Frontal cortex (tissue), 4 donors: Measurements from ENCODE around the gene HIPK2. TPM values are rescaled to one million over a fixed set of nuclear protein-coding genes. Genes with fewer than 3 reads are reported as not detected.

Source experiments
- DNase-seq, 2 donors: peaks; one replicate each; pipeline ENCODE4 v3.0.0; 2012; ENCODE audit warnings: low spot score in 2 of 2
- FAIRE-seq: peaks from 2 replicates; lab custom pipeline; 2012; peaks lifted over from hg19 to GRCh38; lab: Jason Lieb, UNC
- total RNA-seq: library from RNA; depleted of rRNA; stranded (reverse); fragments of >200 nt; gene quantifications from one replicate; pipeline ENCODE4 v1.2.3, GENCODE V29; 2014
- donor health status: control.
- donor health status: control.
- donor health status: control.

HIPK2 gene
- total RNA-seq, 1 donor from 2014 or later: 10.2 TPM

- FAIRE-seq: no peak
- no peak for DNase-seq
Observed at GRCh38 chr7:139659922-139660316, 117.9 kb downstream of the HIPK2 start.

GRCh38 chr7:139658908-139659675 lies 118.7 kb downstream of the HIPK2 start:
- DNase-seq: no peak
- FAIRE-seq: no peak

DNA sequence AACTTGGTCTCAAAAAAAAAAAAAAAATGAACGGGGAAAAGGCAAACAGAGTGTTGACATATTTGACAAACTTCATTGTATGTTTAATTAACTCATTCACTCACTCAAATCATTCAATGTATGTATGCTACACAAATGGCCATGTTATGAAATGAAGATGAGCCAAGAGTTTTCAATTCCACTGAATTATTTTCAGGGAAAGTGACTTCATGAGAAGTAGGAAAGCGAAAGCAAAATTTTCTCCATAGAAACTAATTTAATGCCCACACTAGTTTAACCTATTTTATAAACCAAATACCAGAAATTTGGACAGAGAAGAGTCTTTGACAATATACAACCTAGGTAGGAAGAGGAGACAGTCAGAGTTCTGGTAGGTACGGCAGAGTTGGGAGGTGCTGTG lies 119.5 kb downstream of the HIPK2 start:
- DNase-seq: no peak
- FAIRE-seq: no peak

DNA sequence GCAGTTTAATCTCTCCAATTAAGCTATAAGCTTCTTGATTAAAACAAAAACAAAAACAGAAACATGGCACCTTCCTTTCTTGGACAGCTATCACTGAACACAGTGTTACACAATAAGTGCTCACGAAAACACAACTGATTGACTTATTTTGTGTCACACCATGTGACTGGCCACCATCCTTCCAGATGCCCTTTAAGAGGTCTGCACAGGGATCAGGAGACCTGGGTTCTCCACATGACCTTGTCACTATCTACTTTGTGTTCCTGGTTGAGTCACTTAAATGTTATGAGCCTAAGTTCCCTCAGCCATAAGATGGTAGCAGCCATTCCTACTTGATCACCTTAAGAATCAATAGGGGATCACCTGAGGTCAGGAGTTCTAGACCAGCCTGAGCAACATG lies 120.1 kb downstream of the HIPK2 start:
- FAIRE-seq (no peak), DNase-seq (no peak)

DNA sequence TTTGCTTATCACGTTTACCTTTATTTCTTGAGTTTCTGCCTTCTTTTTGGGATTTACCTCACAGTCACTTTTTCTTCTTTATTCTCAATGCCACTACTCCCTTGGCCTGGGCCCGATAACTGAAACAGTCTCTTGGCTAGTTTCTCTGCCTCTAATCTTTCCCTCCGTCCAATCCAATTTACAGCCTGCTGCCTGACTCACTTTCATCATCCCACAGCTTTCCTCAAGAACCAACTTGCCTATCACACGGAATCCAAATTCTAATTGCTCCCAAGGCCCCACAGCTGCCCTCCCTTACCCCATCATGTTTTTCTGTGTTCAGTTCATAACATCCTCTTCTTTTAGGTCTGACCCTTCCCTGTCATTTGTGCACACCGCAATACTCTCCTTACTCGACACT lies 121.4 kb downstream of the HIPK2 start:
- FAIRE-seq: no peak

DNA sequence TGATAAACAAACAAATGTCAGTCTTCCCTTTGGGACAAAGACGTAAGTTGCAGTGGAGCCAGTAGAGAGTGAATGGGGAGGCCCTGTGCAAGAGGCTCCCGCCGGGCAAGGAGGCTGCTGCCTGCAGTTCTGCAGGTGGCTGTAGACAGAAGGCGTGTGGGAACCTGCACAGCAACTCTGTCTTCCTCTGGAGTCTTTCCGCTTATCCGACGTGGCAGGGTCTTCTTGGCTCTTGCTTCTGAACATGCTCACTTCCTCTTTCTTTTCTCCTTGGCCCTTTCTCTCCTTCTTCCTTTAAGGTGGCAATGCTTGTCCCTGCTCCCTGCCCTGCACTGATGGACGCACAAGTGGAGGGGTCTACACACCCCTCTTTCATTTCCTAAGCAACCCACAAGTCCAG lies 122.5 kb downstream of the HIPK2 start:
- FAIRE-seq: no peak

More for the DNA sequence above, 121.4 kb downstream of the HIPK2 start:
- DNase-seq: no peak

DNA sequence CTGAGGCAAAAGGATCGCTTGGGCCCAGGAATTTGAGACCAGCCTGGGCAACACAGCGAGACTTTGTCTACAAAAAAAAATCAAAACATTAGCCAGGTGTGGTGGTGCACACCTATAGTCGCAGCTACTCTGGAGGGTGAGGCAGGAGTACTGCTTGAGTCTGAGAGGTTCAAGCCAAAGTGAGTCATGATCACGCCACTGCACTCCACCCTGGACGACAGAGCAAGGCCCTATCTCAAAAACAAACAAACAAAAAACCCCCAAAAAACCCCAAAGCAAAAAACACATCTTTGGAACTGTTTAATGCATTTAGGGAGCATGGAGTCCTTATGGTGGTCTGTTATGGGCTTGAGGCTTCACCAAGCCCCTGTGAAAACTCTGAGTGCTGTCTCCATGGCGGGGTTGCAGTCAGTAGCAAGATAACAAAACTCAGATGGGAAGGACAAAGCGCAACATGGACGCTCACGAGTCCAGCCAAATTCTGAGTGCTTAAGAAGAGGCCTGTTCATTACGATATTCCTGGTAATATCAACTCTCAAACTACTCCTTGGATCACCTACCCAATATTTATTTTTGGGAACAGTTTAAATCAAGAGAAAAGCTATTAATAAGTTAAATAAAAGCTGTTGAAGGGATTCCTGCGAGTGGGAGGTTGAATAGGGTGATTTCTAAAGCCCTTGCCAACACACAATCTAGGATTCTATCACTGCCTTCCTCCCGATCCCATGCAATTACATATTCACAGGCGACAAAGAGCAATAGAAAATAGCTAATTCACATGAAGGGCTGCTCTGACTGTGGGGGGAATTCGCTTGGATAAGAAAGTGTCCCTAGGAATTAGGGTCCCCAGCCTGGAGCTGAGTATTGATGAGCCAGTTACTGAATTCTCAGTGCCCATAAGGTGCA lies 123.3 kb downstream of the HIPK2 start:
- DNase-seq (no peak), FAIRE-seq (no peak)

More for the DNA sequence above, 122.5 kb downstream of the HIPK2 start:
- DNase-seq: no peak

DNA sequence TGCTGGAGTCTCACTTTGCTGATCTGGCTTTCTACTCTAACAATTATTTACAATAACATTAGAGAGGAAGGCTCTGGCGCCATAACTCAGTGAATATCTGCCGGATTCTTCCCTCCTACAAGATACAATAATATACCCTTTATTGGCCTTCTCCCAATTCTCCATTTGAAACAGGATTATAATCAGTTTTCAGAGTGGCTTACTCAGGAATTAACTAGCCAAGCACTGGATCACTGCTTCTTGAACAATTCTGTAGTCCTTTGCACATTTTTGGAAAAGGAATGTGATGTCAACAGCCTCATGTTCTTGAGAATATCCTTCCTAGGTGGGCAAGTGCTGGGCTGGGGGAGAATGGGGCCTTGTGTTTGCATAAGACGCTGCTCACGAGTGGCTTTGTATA lies 125.9 kb downstream of the HIPK2 start:
- DNase-seq (no peak), FAIRE-seq (no peak)

DNA sequence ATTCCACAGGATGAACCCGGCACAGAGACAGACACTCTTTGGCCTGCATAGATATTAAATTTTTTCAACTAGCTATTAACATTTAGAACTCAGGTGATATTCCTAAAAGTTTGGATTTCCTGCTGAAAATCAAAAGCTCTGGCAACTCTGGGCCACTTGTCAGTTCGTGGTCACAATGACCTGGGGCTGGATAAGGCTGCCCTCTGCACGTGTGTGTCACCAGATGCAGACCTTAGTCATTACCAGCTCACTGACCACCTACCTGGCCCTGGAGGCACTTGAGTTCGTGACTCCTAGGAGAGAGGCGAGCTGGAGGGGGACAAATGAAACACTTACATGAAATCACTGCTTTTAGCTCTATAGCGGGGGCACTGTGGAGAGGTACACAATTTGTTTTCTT lies 126.5 kb downstream of the HIPK2 start:
- DNase-seq (no peak), FAIRE-seq (no peak)

DNA sequence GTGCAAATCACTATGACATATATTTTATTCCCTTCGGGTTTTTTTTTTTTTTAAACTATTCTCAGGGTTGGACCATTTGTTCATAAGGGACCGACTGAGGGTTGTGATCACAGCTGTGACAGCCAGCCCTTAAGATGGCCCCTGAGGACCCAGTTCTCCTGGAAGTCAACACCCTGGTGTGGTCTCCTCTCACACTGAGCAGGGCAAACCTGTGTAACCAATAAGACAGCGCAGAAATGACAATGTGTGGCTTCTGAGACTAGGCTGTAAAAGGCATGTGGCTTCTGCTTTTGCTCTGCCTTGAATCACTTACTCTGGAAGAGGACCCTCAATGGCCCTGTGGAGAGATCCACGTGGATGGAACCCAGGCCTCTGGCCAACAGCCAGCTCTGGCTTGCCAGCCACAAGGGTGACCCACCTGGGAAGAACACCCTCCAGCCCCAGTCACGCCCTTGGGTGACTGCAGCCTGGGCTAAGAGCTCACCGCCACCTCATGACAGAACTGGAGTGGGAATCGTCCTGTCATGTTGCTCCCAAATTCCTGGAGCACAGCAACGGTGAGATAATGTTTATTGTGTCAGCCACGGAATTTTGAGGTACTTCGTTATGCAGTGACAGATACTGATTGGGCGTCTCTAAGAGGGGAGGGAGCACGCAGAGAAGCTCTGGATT lies 127.2 kb downstream of the HIPK2 start:
- FAIRE-seq: no peak
- no peak for DNase-seq

DNA sequence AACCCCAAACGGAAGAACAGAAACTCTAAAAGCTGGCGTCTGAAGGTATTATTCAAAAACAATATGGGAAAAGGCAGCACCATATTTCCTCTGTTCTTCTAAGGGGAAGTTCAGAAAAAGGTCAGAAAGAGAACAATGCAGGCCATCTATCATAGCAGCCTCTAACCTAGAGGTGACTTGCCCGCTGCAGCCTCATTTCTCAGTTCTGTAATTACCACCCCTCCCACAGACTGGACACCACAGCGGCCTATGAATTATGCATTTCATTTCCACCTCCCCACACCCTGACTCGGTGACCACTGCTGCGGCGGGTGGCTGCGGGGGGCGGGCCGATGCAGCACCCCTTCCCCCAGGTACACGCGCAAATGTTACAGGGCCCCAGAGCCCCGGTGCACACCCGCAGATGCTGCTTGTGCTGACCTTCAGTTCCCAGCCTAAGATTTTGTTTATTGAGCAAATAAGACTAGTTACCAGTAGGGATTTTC lies 128.8 kb downstream of the HIPK2 start:
- DNase-seq: no peak
- FAIRE-seq: no peak

DNA sequence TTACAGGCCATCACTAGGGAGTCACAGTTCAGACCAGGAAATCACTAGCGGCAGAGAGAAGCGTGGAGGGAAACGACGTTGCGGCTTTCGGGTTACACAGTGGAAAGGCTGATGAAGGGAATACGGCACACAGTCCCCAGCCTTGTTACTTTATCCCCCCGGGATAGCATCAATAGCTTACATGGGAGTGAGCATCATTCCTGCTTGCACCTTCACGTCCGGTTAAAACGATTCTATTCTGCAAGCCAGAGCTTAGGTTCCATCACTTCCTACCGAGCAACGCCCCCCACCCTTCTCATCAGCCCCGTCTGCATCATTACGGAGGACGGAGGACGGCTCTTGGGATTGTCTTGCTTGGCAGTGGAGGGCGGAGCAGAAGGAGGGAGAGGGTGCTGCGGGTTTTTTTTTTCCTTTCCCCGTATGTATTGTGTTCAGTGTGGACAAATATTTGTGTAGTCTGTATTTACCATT lies 129.4 kb downstream of the HIPK2 start:
- DNase-seq (no peak), FAIRE-seq (no peak)

- DNase-seq: no peak
- no peak for FAIRE-seq
Observed at GRCh38 chr7:139647814-139648390, 129.9 kb downstream of the HIPK2 start.

DNA sequence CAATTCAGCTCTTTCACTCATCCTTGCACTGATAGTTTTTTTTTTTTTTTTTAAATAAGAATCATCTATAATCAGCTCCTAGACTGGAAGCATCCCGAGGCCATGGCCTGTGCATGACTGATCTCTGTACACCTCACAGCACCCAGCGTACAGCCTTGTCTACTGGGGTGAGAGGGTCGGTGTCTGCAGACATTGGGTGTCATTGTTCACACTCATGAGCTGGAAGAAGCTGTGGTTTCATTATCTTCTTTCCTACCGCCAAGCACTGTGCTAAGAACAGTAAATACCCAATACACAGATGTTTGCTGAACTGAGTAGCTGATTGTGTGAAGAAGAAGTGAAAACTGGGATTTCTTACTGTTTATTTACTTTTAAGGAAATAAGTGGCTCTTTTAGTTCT lies 130.7 kb downstream of the HIPK2 start:
- no peak for FAIRE-seq

DNA sequence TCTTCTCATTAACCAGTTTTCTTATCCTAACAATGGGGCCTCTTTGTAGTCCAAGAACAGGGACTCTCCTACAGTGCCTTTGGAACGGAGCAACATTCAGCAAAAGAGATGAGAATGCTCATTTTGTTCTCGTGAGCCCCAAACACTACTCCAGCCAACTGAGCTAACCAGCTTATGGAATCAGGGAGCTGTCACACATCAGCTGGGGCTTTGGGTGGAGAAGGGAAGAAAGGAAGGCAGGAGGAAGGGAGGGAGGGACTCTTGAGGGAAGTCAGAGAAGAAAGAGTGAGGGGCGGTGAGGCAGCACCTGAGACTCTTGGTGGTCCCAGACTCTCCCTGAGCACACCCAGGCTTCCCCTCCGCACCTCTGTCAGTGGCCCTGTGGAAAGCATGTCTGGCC lies 131.2 kb downstream of the HIPK2 start:
- no peak for FAIRE-seq

More for the DNA sequence above, 130.7 kb downstream of the HIPK2 start:
- no peak for DNase-seq

GRCh38 chr7:139645572-139646523 lies 131.9 kb downstream of the HIPK2 start:
- DNase-seq (peak; percentile 52 to 70), FAIRE-seq (no peak)

More for the DNA sequence above, 131.2 kb downstream of the HIPK2 start:
- peak in 1 of 2 donors; percentile 36 for DNase-seq

DNA sequence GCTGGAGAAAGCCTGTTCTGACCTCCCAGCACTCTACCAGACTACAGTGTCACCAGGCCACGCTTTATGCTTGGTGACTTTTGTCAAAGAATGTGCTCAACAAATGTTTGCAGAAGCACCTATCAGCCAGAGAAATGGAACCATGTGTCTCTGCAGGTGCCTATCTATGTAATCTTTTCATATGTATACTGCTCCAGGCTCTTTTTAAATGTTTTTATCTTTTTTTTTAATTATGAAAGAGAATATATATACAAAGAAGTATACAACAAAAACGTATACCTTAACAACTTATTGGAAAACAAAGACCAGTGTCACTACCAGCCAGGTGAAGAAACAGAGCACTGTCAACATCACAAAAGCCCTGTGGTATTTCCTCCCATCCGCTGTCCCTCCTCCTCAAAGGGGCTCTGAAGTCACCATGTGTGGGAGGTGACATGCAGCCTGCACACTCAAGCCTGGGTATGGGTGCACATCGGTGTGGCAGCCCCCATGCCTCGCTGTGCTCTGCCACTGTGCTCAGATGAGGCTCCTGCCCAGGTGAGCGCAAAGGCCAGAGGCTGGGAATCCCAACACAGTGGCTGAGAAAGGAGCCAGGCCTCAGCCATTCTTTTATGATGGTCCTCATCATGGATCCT lies 133.7 kb downstream of the HIPK2 start:
- FAIRE-seq: no peak
- no peak for DNase-seq

DNA sequence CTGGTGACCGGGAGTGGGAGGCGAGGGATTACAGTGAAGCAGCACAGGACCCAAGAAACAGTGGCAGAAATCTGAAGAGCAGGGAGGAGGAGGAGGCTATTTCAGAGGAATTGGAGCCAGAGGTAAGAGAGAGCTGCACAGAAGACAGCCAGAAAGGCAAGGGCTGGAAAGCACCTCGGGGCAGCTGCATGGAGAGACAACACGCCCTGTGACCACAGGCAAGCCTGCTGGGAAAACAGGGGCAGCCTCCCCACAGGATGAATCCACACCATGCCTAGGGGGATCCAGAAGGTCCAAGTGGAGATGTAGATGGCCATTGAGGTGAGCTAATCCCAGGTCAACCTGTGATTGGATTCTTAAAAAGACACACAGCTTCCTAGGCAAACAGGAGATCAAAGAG lies 135.5 kb downstream of the HIPK2 start:
- no peak for DNase-seq
- no peak for FAIRE-seq
